Measurements from ENCODE around the gene NSG1.

Gene NSG1, protein sequence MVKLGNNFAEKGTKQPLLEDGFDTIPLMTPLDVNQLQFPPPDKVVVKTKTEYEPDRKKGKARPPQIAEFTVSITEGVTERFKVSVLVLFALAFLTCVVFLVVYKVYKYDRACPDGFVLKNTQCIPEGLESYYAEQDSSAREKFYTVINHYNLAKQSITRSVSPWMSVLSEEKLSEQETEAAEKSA

DNA sequence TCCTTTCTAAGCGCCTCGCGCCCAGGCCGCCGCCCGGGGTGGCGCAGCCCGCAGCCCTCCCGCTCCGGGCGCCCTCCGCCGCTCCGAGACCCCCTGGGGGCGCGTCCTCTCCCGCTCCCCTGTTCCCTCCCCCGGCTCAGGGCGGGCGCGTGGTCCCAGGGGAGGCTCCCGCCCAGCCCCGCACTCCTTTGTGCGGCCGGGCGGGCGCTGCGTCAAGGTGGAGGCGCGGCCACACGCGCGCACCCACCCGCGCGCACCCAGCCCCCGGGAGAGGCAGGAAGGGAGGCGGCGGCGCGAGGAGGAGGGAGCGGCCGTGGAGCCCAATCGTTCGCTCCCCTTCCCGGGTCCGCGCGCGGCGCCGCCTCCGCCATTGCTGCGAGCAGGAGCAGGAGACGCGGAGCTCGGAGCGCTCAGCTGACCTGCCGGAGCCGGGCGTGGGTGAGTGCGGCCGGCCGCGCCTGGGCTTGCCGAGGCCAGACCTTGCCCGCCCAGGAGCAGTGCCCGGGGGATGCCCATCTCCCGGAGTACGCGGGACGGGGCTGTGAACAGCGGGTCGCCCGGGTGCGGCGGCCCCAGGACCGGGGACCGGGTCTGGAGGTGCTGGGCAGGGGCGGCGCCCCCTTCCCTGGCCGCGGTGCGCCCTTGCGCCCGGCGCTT is at the start of gene NSG1:
Gene NSG1 (plus strand): TSS at position 367 of the 657 bp plus-strand sequence. CDS start 528 bp downstream, outside the sequence.
- DNase-seq = peak; percentile 51

DNA sequence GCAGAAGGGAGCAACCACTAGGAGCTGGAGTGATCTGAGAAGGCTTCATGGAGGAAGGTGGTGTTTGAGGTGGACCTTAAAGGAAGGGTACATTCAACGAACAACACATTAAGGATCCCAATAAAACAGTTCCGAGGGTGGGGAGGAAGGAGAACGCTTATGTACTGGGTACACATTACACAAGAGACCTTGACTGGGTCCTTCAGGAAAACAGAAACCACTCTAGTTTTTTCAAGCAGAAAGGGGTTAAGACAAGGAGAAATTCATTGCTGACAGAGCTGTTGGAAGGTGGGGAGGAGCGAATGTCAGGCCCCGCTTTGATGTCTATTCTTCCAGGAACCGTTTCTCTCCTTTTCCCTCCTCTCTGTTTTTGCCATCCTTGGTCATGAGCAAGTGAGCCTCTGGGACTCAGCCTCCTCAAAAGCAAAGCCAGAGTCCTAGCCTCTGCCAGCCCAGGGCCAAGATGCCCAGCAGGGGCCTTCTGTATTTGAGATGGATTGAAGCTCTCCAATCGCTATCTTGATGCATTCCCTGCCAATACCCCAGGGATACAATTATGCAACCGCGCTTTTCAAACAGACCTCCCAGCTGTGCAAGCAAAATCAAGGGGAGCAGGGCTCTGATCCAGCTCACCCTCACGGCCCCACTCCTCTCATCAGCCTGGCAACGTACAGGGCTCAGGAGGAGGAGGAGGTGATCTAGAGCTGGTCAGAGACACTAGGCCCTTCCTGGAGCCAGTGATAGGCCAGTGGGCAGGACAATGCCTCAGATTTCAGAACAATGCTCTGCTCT is 48.5 kb upstream of the NSG1 start:
- no peak for DNase-seq

DNA sequence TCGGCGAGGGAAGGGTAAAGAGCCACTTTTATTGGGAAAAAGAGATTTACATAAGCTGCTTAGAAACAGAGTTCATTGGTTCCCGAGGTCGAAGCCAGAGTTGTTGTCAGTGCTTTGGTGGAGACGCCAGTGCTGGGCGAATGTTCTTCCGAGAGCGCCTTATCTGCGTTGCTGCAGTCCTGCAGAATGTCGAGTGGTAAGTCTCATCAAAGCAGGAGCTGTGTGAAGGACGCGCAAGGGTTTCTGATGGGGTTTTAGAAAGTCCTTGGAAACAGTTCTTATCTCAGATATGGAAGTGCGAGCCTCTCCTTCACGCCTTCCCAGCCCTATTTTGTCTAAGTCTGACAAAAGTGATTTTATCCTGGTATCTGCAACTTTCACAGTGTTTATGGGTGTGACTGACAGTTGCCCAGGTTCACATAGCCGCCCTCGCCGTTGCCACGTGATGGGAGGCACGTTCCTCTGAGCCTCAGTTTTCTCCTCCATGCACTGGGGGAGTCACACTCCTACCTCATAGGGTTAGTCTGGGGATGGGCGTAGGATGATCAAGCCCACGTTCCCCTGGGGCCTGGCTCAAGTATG is 47.3 kb upstream of the NSG1 start:
- DNase-seq = no peak

DNA sequence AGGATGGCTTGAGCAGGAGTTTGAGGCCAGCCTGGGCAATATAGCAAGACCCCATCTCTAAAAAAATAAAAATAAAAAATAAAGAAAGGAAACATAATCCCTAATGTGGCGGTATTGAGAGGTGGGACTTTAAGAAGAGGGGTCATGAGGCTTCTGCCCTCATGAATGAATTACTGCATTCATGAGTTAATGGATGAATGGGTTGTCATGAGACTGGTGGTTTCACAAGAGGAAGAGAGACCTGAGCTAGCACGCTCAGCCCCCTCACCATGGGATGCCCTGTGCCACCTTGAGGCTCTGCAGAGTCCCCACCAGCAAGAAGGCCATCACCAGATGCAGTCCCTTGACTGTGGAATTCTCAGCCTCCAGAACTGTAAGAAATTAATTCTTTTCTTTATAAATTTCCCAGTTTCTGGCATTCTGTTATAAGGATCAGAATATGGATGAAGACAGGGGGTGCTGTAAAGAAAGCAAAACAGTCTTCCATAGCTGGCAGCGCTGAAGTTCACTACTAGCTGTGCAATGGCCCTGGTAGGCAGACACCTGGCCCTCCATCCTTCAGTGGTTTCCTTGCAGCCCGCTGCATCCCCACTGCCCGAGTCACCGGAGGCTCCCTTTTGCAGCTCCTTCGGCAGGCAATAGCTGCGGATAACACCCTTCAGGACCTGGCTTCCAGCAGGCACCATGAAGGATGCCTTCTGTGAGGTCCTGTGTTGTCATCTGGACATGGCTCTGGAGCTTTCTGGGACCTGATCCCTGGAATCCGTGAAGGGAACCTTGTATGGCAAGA is 44.8 kb upstream of the NSG1 start:
- no peak for DNase-seq

DNA sequence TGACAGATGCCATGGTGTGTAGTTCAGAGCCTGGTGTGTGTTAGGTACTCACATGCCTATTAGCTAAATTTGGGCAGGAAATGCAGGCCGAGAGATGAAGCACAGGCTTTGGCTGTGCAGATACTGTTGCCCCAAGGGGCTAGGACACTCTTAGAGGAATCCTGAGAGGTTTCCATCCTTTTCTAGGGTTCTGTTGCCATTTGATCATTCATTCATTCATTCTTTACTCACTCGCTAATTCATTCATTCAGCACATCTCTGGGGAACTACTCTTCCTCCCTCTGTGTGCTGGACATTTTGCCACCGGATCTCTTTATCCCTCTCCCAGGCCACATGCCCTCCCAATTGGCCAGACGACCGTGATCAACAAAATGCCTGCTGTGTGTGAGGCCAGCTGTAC is 43.9 kb upstream of the NSG1 start:
- DNase-seq = no peak

DNA sequence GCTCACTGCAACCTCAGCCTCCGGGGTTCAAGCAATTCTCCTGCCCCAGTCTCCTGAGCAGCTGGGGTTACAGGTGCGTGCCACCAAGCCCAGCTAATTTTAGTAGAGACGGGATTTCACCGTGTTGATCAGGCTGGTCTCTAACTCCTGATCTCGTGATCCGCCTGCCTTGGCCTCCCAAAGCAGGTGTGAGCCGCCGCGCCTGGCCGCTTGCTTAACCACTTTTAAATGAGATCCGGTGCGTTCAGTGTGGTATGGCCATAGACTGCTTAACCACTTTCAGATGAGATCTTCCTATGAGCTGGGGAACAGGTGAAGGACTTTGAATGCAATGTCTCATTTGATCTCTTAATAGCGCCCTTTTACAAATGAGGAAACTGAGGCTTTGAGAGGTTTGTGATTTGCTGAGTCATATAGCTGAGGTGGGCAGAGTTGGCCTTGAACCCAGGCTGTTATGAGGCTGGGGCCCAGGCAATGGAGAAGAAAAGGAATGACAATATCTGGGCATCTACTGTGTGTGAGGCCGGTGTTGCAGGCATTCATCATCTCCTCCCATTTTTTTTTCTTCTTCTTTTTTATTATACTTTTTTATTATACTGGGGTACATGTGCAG is 41.9 kb upstream of the NSG1 start:
- no peak for DNase-seq

DNA sequence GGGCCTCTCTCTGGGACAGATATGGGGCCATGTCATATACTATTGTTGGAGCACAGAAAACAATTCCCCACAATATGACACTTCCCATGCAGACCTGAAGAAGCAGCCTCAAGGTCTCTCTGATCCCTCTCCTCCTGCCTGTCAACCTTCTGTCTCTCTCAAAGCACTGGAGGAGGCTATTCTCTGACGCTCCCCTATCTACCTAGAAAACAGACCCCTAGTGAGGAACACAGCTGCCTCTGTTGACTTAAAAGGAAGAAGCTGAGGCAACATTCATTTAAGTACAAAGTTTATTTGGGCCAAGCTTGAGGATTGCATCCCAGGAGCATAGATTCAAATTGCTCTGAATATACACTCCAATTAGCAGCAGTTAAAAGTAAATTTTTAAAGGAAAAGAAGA is 39.3 kb upstream of the NSG1 start:
- no peak for DNase-seq

DNA sequence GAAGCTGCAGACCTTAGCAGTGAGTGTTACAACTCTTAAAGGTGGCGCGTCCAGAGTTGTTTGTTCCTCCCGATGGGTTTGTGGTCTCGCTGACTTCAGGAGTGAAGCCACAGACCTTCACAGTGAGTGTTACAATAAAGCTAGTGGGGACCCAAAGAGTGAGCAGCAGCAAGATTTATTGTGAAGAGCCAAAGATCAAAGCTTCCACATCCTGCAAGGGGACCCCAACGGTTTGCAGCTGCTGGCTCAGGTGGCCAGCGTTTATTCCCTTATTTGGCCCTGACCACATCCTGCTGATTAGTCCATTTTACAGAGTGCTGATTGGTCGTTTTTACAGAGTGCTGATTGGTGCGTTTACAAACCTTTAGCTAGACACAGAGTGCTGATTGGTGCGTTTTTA is 38.3 kb upstream of the NSG1 start:
- DNase-seq = peak; percentile 31

DNA sequence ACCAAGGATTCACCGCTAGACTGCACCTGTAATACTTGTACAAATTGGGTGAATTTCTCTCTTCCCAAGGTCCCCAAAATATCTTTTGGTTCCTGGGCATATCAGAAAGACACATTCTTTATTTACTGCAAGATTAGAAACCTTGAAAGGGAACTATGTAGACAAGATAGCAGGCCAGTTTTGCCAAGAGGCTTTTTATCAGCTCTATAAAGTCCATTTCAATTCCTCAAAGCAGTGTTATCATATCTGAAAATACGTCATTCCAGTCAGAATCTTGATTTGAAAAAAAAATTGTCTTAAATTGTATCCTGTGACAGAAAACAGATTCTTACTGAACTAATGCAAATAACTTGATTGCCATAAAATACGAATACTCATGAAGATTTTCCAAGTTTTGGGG is 37.0 kb upstream of the NSG1 start:
- no peak for DNase-seq

DNA sequence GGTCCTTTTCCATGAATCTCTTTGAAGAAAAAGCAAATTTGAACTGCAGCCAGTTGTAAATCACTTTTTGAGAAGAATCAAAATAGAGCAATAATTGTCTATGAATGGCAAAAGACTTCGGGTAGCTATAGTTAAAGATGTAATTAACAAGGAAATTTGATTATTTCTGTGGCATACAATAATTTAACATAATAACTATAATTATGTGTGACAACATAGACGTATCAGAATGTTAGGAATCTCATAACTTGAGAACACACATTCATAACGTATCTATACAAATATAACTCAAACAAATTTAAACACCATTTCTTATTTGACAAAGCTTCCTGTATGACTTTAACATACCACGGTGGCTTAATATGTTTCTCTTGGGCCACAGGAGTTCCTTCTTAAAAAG is 36.0 kb upstream of the NSG1 start:
- no peak for DNase-seq

DNA sequence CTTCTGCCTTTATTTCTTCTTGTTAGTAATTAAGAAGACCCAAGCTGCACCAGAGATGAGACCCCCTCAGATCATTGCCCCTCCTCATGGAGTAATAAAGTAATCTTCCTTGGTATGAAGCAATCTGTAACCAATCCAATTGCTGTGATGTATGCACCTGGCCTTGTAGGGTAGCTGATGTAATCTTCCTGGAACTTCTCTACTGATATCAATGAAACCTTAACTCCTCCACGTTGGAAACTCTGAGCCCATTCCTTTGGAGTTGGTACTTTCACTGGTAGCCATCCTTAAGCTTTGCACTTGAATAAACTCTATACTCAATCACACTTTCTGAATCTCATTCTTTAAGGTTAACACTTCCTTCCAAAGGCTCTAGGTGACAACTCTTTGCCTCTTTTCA is 31.6 kb upstream of the NSG1 start:
- DNase-seq = no peak

DNA sequence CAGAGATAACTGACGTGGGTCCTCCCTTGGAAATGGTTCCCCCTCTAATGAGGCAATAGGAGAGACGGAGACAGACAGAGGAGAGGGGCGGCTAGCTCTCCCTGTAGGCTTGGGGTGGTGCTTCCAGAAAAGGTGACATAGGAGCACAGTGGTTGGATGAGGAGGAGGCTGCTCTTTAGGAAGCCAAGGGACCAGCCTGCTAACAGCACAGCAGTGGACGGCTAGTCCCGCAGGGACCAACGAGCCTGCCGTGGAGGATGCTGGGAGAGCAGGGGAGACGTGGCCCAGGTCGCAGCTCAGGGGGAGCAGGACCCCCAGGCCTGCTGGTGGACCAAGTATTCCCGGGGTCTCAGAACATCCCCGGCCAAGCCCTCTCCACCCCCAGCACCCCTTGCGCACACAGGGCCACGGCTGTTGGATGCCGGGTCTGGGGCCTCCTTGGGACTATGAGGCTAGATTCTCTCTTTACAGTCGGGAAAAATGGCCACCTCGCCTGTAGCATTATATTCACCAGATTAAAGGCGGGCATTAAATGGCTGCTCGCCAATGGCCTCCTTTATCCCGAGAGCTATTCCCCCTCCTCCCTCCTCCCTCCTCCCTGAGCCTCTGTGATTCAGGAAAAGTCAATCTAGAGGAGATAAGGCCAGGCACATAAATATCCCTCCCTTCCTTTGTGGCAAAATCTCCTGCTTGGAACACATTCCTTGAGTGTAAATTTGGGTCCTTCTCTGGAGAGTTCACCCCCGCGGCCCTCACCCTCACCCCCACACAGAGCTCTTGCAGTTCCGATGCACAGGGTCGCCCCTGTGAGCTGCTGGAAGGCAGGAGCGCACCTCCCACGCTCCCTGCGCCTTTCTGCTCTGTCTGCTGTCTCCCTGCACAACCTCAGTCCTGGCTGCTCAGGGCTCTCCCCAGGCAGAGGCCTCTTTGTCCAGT is 30.5 kb upstream of the NSG1 start:
- DNase-seq = no peak

DNA sequence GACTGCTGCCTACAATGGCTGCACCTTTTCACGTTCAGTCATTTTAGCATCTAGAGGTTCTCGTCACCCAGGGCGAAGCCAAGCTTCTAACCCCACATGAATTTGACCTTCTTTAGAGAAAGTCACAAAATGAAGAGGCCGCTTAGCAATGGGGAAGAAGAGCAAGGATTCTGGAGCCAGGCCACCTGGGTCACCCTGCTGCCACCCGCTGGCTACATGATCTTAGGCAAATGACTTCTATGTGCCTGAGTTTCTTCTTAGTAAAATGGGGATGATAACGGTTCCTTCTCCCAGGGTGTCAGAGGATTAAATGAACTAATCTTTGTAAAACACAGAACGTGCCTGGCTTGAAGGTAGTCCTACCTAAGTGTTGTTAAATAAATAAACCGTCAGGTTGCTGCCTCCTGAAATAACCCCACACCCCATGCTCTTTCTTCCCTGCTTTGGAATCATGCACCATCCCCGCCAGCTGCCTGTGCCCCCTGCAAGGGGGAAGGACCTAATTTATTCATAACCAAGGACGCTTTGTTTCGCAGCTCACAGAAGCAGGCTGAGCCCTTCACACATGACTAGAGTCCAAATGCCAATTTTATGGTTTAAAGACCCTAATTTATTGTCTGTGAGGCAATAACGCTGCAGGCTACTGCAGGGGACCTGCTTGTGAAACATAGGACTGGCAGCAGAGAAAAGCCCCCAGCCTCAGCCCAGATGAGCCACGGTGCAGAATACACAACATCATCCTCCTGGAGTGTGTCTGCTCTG is 28.6 kb upstream of the NSG1 start:
- DNase-seq = no peak

DNA sequence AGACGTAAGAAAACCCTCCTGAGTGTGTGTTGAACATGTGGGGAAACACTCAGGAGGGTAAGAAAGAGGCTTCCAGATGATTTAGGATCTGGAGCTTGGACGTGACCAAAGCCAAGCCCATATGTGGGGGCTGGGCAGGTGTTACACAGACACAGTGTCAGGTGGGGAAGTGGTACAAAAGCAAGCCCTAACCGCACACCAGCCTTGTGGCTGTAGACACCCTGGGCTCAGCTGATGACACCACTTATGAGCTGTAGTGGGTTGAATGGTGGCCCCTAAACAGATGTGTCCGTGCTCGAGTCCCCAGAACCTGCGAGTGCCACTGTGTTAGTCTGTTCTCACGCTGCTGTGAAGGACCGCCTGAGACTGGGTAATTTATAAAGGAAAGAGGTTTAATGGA is 25.0 kb upstream of the NSG1 start:
- no peak for DNase-seq

DNA sequence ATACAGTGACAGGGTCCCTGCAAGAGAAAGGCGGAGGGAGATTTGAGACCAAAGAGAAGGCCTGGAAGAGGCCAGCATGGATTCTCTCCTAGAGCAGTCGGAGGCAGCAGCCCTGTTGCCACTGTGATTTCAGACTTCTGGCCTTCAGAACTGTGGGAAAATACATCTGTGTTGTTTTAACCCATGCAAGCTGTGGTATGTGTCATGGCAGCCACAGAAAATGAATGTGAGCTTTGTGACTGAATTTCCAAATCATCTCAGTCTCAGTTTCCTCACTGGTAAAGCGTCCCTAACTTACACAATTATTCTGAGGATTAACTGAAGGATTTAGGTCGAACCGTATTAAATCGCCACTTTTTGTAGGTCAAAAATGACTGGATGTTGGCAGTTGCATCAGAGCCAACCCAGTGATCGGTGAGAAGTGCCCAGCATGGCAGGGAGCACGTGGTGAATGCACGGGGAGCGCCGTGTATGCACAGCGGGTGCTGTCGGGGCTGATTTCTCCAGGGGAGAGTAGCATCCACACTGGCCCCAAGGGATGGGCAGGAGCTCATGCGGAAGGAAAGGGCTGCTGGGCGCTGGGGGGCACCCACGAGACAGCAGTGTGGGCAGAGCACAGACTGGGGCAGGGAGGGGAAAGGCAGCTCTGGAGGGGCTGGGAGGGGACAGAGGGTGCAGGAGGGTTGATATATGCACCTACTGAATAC is 23.8 kb upstream of the NSG1 start:
- DNase-seq = no peak

DNA sequence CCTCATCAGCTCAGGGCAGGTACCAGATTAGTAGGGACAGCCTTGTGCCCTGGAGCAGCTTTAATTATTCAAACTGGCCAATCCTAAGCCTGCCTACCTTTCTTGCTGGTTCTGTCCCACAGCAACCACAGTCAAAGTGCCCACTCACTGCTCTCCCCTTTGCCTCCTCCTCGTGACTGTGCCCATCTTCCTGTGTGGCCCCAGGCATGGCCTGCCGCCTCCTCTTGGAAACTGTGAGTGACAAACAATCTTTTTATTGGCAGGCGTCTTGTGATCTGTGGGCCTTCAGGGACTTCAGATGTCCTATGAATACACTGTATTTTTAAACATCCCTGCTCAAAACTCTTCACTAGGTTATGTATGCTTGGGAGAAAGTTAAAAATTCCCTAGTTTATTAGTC is 22.8 kb upstream of the NSG1 start:
- no peak for DNase-seq

DNA sequence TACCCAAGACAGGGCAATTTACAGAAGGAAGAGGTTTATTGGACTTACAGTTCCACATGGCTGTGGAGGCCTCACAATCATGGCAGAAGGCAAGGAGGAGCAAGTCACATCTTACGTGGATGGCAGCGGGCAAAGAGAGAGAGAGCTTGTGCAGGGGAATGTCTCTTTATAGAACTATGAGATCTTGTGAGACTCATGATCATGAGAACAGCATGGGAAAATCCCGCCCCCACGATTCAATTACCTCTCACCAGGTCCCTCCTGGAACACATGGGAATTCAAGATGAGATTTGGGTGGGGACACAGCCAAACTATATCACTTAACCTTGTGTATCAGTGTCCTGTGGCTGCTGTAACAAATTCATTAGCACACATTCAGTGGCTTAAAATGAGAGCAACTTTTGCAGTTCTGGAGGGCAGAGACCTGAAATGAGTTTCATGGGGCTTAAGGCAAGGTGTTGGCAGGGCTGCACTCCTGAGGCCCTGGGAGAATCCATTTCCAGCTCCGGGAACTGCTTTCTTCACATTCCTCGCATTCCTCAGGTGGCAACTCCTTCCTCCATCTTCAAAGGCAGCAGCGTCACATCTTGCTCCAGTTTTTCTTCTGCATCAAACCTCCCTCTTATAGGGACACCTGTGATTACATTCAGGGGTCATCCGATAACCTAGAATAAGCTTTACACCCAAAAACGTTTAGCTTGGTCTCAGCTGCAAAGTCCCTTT is 22.3 kb upstream of the NSG1 start:
- DNase-seq = no peak

DNA sequence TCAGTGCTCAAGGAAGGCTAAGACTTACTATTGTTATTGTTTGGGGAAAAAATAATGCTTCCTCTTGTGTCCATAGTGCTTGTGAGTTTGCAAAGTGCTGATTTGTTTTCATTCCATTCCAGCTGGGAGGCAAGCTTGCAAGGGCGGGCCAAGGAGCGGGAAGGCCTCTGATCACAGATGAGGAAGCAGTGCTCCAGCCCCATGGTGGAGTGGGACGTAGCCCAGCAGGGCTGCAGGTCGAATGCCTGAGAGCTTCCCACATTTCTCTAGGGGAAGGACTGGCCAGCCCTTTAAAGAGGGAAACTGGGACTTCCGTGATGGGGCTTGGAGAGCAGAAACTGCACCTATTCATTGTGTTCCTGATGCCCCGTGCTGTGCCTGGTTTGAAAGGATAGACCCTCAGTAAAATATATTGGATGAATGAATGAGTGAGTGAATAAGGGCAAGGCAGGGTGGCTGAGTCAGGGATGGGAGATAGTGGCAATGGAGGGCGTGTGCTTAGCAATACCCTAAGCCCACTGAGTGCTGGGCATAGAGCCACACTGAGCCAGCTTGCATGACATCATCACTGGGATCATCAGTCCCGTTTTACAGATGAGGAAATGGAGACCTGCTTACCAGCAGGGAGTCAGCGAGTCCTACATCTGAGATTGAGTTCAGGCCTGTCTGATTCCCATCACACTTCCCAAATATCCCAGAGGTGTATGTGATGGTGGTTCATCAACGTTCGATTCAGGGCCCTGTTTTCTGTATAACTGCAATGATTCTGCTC is 17.9 kb upstream of the NSG1 start:
- DNase-seq = no peak

All from stimulated activated CD8-positive, alpha-beta memory T cell treated with anti-CD3 and anti-CD28 coated beads, Interleukin-4, amount 100 ng/mL, for 48 hours (primary cell).